HepG2 (cell line): ENCODE results near the gene SLC25A36. TPM values are rescaled to one million over a fixed set of nuclear protein-coding genes. Genes with fewer than 3 reads are reported as not detected.
A peak's percentile ranks its signal among the peaks of the same experiment; 100 is the strongest.

Experiments
- DNMT1 ChIP-seq: sonication (generic); formaldehyde crosslinking; IDR thresholded peaks from 2 replicates; pipeline ENCODE4 v1.5.1; 2020; ENCODE audit warnings: mild to moderate bottlenecking, missing genetic modification reagents
- ELF3 ChIP-seq: IDR thresholded peaks from 2 replicates; pipeline ENCODE4 v1.6.1; 2016; ENCODE audit warnings: missing genetic modification reagents, missing compliant biosample characterization
- FOXK2 ChIP-seq: fragments of 450-650 bp; IDR thresholded peaks from 2 replicates; pipeline ENCODE4 v1.6.1; 2016
- KAT7 ChIP-seq: IDR thresholded peaks from 2 replicates; pipeline ENCODE4 v1.6.1; 2018; ENCODE audit warnings: borderline replicate concordance, missing compliant biosample characterization
- KDM2A ChIP-seq: sonication (generic); formaldehyde crosslinking; IDR thresholded peaks from 2 replicates; pipeline ENCODE4 v1.4.0; 2020; ENCODE audit warnings: low read depth, missing genetic modification reagents, borderline replicate concordance
- MED1 ChIP-seq: sonication (generic); formaldehyde crosslinking; IDR thresholded peaks from 2 replicates; pipeline ENCODE4 v1.4.0; 2020; ENCODE audit warnings: missing genetic modification reagents
- SIN3A ChIP-seq: IDR thresholded peaks from 2 replicates; pipeline ENCODE4 v1.6.1; 2011; ENCODE audit warnings: low read depth, mild to moderate bottlenecking, control low read depth, low read length, borderline replicate concordance
- UBTF ChIP-seq: sonication (generic); formaldehyde crosslinking; IDR thresholded peaks from 2 replicates; pipeline ENCODE4 v1.4.0; 2020; ENCODE audit warnings: mild to moderate bottlenecking, missing genetic modification reagents
- ZBTB7B ChIP-seq: sonication (generic); formaldehyde crosslinking; IDR thresholded peaks from 2 replicates; pipeline ENCODE4 v1.4.0; 2020; ENCODE audit warnings: missing genetic modification reagents
- ZFX ChIP-seq: sonication (generic); formaldehyde crosslinking; IDR thresholded peaks from 2 replicates; pipeline ENCODE4 v1.4.0; 2020; ENCODE audit warnings: mild to moderate bottlenecking, low read depth, missing genetic modification reagents, moderate library complexity
- ZNF784 ChIP-seq: sonication (generic); formaldehyde crosslinking; IDR thresholded peaks from 2 replicates; pipeline ENCODE4 v1.5.1; 2020; ENCODE audit warnings: missing genetic modification reagents, mild to moderate bottlenecking, borderline replicate concordance
- polyA plus RNA-seq, 8 experiments: library from polyadenylated mRNA; depleted of rRNA in 3 of 8; stranded (reverse) in 7 of 8; unstranded in 1 of 8; fragments of >200 nt; fragmentation: Illumina TruSeq in 4 of 8; extraction: Trizol in 4 of 8; gene quantifications; 2 replicates each; pipeline versions ENCODE4 v1.2.1 to v1.2.3, GENCODE V29; 2011 to 2016; ENCODE audit warnings: low read depth in 4 of 8, missing spikeins in 1 of 8, mixed read lengths in 1 of 8; ENCODE audit not compliant: insufficient read depth in 1 of 8
- total RNA-seq, 5 experiments: library from RNA; depleted of rRNA; stranded (reverse); fragments of >200 nt; fragmentation: Illumina TruSeq; extraction: Trizol; gene quantifications; 2 replicates each; pipeline ENCODE4 v1.2.3, GENCODE V29; 2016; ENCODE audit warnings: low read depth in 1 of 5

The SLC25A36 gene
- total and polyA plus RNA-seq, 2 of the 13 experiments (the other 11 are each of a cell fraction or from before 2014, with no cell fraction given), result 30.6 to 85.6 TPM

DNA sequence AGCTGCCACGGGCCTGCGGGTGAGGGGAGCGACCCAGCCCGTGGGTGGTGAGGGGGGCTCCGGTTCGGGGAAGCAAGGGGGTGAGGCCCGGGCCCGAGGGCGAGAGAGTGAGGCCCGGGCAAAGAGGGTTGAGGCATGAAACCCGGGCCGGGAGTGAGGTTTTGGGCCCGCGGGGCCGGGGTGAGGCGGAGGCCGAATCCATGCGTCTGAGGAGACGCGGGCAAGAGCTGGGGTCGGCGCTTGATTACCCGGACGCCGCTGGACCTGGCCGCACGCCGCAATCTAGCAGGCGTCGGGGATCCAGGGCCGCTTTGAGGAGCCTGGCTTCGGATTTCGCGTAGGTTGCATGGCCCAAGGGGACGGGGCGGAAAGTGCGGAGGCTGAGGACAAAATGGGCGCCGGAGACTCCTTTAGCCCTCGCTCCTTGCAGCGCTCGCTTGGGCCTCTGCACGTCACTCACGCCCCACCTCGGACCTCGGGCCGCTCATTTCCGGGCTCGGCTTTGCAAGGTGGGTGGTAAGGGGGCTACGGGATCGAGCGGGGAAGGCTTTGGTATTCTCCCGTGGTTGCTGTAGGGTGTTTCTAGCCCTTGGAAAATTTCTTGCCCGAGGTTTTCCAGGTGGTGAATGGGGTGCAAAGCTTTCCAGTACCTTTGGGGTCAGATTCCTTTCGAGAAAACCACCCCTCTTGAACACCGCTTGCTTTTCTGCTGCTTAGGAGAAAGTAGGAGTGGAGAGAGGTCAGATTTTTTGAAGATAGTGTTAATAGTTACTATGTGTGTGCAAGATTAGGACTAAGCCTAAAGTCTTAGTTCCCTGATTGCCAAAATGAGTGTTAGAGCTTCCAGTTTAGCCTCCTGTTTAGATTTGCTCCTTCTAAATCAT is 827 bp downstream of the SLC25A36 start (continued):
- TF ChIP-seq MED1 (CRISPR knock-in tag) (0 out of 2 replicates have a peak, but pooled peaks have one; percentile 30), ZNF784 (CRISPR knock-in tag) (no peak), ZBTB7B (0 out of 2 replicates have a peak, but pooled peaks have one; percentile 38), ZFX (CRISPR knock-in tag) (peak; percentile 63), DNMT1 (no peak), KAT7 (CRISPR knock-in tag) (0 out of 2 replicates have a peak, but pooled peaks have one; percentile 40), UBTF (CRISPR knock-in tag) (0 out of 2 replicates have a peak, but pooled peaks have one; percentile 24), SIN3A (peak; percentile 56; the same call in 1 of the 2 replicates), ELF3 (CRISPR knock-in tag) (0 out of 2 replicates have a peak, but pooled peaks have one; percentile 32), FOXK2 (no peak), KDM2A (CRISPR knock-in tag) (peak; percentile 40; the same call in 1 of the 2 replicates)
